CD4-positive, alpha-beta T cell treated with Interleukin-2 at 100 ng/mL for 4 hours (primary cell): ENCODE measurements around the gene ADARB2.
"Not testable (repeated sequence)": the region's sequence is repeated elsewhere in the genome, so short reads cannot be mapped to it uniquely, and the experiment has no call there.

Source experiments
- DNase-seq: peaks from one replicate; pipeline ENCODE4 v3.0.0-alpha.2; 2020; ENCODE audit warnings: low spot score

Gene ADARB2

GRCh38 chr10:1548146-1548545, 189.2 kb downstream of the ADARB2 start:
- DNase-seq = no peak

GRCh38 chr10:1546431-1547110, 190.8 kb downstream of the ADARB2 start:
- DNase-seq = no peak

- DNase-seq = no peak
These were observed 191.8 kb downstream of the ADARB2 start for GRCh38 chr10:1545524-1545923.

GRCh38 chr10:1544929-1545328, 192.4 kb downstream of the ADARB2 start:
- DNase-seq = no peak

GRCh38 chr10:1544209-1544673, 193.1 kb downstream of the ADARB2 start:
- DNase-seq = no peak

GRCh38 chr10:1543596-1543995, 193.7 kb downstream of the ADARB2 start:
- no peak for DNase-seq

GRCh38 chr10:1542941-1543340, 194.4 kb downstream of the ADARB2 start:
- no peak for DNase-seq

- no peak for DNase-seq
These were observed 197.2 kb downstream of the ADARB2 start for GRCh38 chr10:1540144-1540543.

GRCh38 chr10:1539216-1539615, 198.1 kb downstream of the ADARB2 start:
- no peak for DNase-seq

GRCh38 chr10:1538531-1539061, 198.7 kb downstream of the ADARB2 start:
- DNase-seq = no peak

GRCh38 chr10:1538121-1538520, 199.2 kb downstream of the ADARB2 start:
- DNase-seq = no peak

GRCh38 chr10:1537449-1537848, 199.9 kb downstream of the ADARB2 start:
- DNase-seq = not testable (repeated sequence)

- DNase-seq = no peak
These were observed 201.0 kb downstream of the ADARB2 start for GRCh38 chr10:1536341-1536740.

GRCh38 chr10:1535301-1535965, 201.9 kb downstream of the ADARB2 start:
- no peak for DNase-seq

- no peak for DNase-seq
These were observed 202.5 kb downstream of the ADARB2 start for GRCh38 chr10:1534820-1535219.

GRCh38 chr10:1532636-1533035, 204.7 kb downstream of the ADARB2 start:
- DNase-seq = no peak

GRCh38 chr10:1531883-1532597, 205.3 kb downstream of the ADARB2 start:
- DNase-seq = no peak

GRCh38 chr10:1530871-1531517, 206.3 kb downstream of the ADARB2 start:
- DNase-seq = no peak

GRCh38 chr10:1529806-1530413, 207.4 kb downstream of the ADARB2 start:
- DNase-seq = no peak

- no peak for DNase-seq
These were observed 209.4 kb downstream of the ADARB2 start for GRCh38 chr10:1527951-1528350.

GRCh38 chr10:1526436-1527055, 210.8 kb downstream of the ADARB2 start:
- no peak for DNase-seq
